ENCODE results near the gene C10orf105. TPM values are rescaled to one million over a fixed set of nuclear protein-coding genes. Genes with fewer than 3 reads are reported as not detected.

The C10orf105 gene
- total and polyA plus RNA-seq, 2 of the 13 experiments (the other 11 are each of a cell fraction or from before 2014, with no cell fraction given) = not detected

GRCh38 chr10:71761105-71761511 lies 41.5 kb upstream of the C10orf105 start:
- in situ Hi-C loops (cut with HindIII; ENCODE audit: extremely low pct_ligation_motif_present, low pct_unique_long_range_greater_than_20kb) = no loop called here
- H3K4me2 ChIP-seq (ENCODE audit: low read depth, low read length) = no peak overlapping the region

More at GRCh38 chr10:71761105-71761511, 41.5 kb upstream of the C10orf105 start:
- Histone ChIP-seq H4K20me1 (ENCODE audit: insufficient read depth, low read length) (no peaks in the 10 kb centered on the region), H3K27ac (ENCODE audit: extremely low read length, insufficient read depth, low read length) (no peak overlapping the region), H3K9ac (ENCODE audit: insufficient read depth, low read depth, low read length) (no peak overlapping the region), H3K27me3 (ENCODE audit: control insufficient read depth in 1 of 2, insufficient read depth in 2 of 2, low read length in 2 of 2) (peaks cover 7 to 37% of the 10 kb centered on the region in 2 experiments; a peak in 4 of 5 replicates), H2AFZ (ENCODE audit: low read length) (no peak overlapping the region), H3K79me2 (ENCODE audit: insufficient read depth, low read length) (no peaks in the 10 kb centered on the region), H3K36me3 (replicated peaks in 1 of 2; ENCODE audit: control insufficient read depth in 1 of 2, insufficient read depth in 2 of 2, low read length in 2 of 2) (no peaks in the 10 kb centered on the region), H3K4me3 (replicated peaks in 1 of 3; ENCODE audit: insufficient read depth in 1 of 3, low read depth in 2 of 3, low read length in 3 of 3) (no peak overlapping the region), H3K4me1 (ENCODE audit: insufficient read depth, low read length) (peaks cover 35% of the 10 kb centered on the region), H3K9me3 (ENCODE audit: low read length) (no peaks in the 10 kb centered on the region)
- ChIA-PET CTCF (ENCODE audit: low intra/inter-chr PET ratio, low total read pairs) (no interaction called here), POLR2A (no interaction called here)
- TF ChIP-seq EP300 (IDR thresholded peaks at IDR 0.05; ENCODE audit: low read depth in 2 of 2, low read length in 2 of 2) (no peak), EP300 (CRISPR knock-in tag; IDR thresholded peaks at IDR 0.05; ENCODE audit: borderline replicate concordance) (no peak), ZNF562 (CRISPR knock-in tag; IDR thresholded peaks at IDR 0.05; ENCODE audit: borderline replicate concordance) (no peak), FOSL2 (CRISPR knock-in tag; IDR thresholded peaks at IDR 0.05) (no peak), CC2D1A (CRISPR knock-in tag; IDR thresholded peaks at IDR 0.05) (no peak), FOXP4 (CRISPR knock-in tag; IDR thresholded peaks at IDR 0.05) (no peak), NBN (conservative IDR thresholded peaks at IDR 0.05) (no peak), PATZ1 (CRISPR knock-in tag; IDR thresholded peaks at IDR 0.05) (no peak), CREB1 (IDR thresholded peaks at IDR 0.05) (peak; percentile 60), CREB1 (CRISPR knock-in tag; IDR thresholded peaks at IDR 0.05) (no peak), ZKSCAN1 (IDR thresholded peaks at IDR 0.05; ENCODE audit: low read length) (no peak), IRF2 (CRISPR knock-in tag; IDR thresholded peaks at IDR 0.05) (no peak), RELA (CRISPR knock-in tag; IDR thresholded peaks at IDR 0.05) (no peak), SCMH1 (CRISPR knock-in tag; IDR thresholded peaks at IDR 0.05; ENCODE audit: borderline replicate concordance) (no peak), ATF7 (IDR thresholded peaks at IDR 0.05) (peak; percentile 86), ATF7 (CRISPR knock-in tag; IDR thresholded peaks at IDR 0.05) (no peak), U2AF1 (optimal IDR thresholded peaks at IDR 0.05; ENCODE audit: low read depth, low read length) (no peak)
- TF ChIP-seq, protein P1, sequence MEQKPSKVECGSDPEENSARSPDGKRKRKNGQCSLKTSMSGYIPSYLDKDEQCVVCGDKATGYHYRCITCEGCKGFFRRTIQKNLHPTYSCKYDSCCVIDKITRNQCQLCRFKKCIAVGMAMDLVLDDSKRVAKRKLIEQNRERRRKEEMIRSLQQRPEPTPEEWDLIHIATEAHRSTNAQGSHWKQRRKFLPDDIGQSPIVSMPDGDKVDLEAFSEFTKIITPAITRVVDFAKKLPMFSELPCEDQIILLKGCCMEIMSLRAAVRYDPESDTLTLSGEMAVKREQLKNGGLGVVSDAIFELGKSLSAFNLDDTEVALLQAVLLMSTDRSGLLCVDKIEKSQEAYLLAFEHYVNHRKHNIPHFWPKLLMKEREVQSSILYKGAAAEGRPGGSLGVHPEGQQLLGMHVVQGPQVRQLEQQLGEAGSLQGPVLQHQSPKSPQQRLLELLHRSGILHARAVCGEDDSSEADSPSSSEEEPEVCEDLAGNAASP (CRISPR knock-in tag; IDR thresholded peaks at IDR 0.05; ENCODE audit: borderline replicate concordance) = no peak
- TF ChIP-seq, protein P2, sequence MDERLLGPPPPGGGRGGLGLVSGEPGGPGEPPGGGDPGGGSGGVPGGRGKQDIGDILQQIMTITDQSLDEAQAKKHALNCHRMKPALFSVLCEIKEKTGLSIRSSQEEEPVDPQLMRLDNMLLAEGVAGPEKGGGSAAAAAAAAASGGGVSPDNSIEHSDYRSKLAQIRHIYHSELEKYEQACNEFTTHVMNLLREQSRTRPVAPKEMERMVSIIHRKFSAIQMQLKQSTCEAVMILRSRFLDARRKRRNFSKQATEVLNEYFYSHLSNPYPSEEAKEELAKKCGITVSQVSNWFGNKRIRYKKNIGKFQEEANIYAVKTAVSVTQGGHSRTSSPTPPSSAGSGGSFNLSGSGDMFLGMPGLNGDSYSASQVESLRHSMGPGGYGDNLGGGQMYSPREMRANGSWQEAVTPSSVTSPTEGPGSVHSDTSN (CRISPR knock-in tag; IDR thresholded peaks at IDR 0.05) = no peak
- intact Hi-C loops (cut with micrococcal nuclease; ENCODE audit: unreplicated experiment) = no loop called here
- FAIRE-seq = no peak
- no peak for DNase-seq (ENCODE audit: low spot score)
- BruUV-seq (replicated peaks) = no TSS peak
- ATAC-seq = no peak
- WGBS (ENCODE audit: low lambda C conversion rate) = 63% methylated on average over 3 of the region's 3 CpGs
